Activated T-helper 1 cell treated with anti-CD3 and anti-CD28 coated beads, Interleukin-2, amount 50 U/mL, for 16 hours (primary cell): ENCODE measurements around the gene TGFBR3.

Experiments
- DNase-seq, 2 donors: peaks; one replicate each; pipeline ENCODE4 v3.0.0-alpha.2; 2020; ENCODE audit warnings: low read depth in 1 of 2, low spot score in 1 of 2

Gene TGFBR3

DNA sequence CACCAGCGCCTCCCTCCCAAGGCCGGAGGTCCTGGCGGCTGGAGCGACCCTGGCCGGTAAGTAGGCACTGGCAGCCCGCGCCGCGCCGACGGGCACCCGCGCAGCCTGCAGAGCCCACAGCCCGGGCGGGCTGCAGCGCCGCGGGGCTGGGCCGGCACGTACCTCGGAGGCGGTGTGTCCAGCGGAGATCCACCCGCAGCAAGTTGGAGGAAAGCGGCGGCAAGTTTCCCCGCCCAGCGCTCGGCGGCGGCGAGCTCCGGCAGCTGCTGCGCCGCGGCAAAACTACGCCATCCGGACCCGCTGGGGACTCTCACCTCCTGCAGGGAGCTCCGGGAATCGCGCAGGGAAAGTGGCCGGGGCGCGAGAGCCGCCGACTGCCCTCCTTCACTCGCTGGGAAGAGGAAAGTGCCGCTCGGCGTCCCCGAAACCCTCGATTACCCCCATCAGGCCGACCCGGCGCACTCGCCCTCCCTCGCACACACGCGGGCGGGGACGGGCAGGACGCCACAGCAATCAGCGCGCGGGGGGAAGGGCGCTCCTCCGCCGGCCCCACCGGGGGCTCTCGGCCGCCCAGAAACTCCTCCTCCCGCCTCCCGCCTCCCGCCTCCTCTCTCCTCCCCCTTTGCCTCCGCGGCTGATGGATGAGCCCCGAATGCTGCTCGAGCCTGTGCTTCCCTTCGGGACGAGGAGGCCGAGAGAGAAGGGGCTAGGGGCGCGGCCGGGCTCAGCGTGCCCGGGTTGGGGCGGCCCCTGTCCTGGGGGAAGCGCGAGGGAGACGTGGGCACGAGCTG is at the start of gene TGFBR3:
Gene TGFBR3, minus strand, starts transcription at position 436 of the 791 bp plus-strand sequence. CDS start 24,620 bp downstream, outside the sequence.
- DNase-seq = peak; percentile 42 to 59

DNA sequence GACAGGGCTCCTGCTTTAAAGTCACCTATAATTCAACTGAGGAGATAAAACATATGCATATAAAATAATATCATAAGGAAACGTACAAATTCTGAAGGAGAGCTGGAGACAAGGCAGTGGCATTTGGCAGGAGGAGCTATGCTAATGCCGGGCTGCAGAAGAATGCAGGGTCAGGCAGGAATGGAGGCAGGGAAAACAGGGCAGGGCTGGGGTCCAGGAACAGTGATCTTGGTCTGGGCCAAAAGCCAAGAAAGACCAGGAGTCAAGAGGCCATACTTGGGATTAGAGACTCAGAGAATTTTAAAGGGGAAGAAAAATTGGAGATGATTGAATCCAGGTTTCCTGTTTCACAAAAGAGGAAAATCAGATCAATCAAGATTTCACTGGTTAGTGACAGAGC is 43.3 kb upstream of the TGFBR3 start:
- no peak for DNase-seq

DNA sequence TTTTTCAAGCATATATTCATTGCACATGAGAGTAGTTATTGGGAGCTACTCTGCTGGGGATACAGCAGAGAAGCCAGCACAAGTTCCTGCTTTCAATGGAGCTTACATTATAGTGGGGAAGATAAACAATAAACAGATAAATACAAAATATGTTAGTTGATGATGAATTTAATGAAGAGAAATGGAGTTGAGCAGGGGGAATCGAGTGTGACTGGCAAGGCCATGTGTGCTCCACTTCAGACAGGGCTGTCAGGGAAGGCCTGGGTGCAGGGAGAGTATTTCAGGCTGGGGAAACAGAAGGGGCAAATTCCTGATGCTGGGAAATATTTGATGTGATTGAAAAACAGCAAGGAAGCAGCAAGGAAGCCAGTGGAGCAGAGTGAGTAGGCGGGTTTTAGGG is 42.1 kb upstream of the TGFBR3 start:
- no peak for DNase-seq

GRCh38 chr1:91925644-91926435 is 39.9 kb upstream of the TGFBR3 start:
- no peak for DNase-seq

GRCh38 chr1:91924146-91924545 is 38.2 kb upstream of the TGFBR3 start:
- no peak for DNase-seq

- DNase-seq = no peak
Measured at GRCh38 chr1:91919962-91920361, 34.0 kb upstream of the TGFBR3 start.

- DNase-seq = no peak
Measured at GRCh38 chr1:91916811-91917460, 31.0 kb upstream of the TGFBR3 start.

GRCh38 chr1:91916046-91916445 is 30.1 kb upstream of the TGFBR3 start:
- no peak for DNase-seq

GRCh38 chr1:91913018-91913417 is 27.1 kb upstream of the TGFBR3 start:
- DNase-seq = no peak

- DNase-seq = no peak
Measured at GRCh38 chr1:91912266-91912665, 26.3 kb upstream of the TGFBR3 start.

DNA sequence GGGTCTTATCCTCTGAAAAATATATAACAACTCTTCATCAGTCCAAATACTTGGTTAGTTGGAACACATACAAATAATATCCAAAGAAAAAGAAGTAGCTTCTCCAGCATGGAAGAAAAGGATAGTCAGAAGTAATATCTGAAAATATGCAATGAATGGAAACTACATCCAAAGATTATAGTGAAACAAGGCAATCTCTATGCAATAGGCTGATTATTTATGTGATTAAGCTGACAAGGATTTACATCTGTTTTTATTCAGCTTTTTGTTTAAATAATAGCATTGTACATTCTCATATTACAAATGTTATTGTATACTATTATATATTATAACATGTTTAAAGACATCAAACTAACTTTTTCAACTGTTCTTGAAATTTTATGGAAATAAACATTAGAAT is 15.3 kb upstream of the TGFBR3 start:
- no peak for DNase-seq

GRCh38 chr1:91900562-91900961 is 14.6 kb upstream of the TGFBR3 start:
- DNase-seq = no peak

- no peak for DNase-seq
Measured at GRCh38 chr1:91897016-91897415, 11.1 kb upstream of the TGFBR3 start.

DNA sequence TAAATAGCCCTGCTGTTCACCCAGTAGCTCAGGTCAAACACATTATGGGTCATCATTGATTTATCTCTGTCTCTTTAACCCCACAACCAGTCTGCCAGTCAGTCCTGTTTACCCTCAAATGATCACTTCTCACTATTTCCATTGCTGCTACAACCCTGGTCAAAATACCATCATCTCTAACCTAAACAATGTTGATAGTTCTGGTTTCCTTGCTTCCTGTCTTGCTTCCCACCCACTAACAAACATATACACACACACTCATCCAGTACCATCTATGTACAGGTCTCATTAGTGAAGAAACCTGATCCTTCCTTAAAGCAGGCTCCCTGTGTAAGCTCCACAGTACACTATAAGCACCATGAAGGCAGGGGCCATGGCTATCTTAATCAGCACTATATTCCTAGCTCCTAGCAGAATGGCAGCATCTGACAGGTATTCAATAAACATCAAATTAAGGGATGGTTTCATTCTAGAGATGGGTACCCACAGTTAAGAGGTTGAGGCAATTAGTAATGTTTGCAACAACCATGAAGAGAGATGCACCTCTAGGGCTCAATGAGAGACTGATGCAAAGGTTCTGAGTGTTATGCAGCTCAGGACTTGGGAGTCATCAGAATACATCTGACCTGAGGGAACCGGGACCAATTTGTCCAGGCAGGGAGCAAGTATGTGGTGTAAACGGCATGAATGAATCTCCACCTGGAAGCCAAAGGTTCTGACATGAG is 10.0 kb upstream of the TGFBR3 start:
- no peak for DNase-seq

DNA sequence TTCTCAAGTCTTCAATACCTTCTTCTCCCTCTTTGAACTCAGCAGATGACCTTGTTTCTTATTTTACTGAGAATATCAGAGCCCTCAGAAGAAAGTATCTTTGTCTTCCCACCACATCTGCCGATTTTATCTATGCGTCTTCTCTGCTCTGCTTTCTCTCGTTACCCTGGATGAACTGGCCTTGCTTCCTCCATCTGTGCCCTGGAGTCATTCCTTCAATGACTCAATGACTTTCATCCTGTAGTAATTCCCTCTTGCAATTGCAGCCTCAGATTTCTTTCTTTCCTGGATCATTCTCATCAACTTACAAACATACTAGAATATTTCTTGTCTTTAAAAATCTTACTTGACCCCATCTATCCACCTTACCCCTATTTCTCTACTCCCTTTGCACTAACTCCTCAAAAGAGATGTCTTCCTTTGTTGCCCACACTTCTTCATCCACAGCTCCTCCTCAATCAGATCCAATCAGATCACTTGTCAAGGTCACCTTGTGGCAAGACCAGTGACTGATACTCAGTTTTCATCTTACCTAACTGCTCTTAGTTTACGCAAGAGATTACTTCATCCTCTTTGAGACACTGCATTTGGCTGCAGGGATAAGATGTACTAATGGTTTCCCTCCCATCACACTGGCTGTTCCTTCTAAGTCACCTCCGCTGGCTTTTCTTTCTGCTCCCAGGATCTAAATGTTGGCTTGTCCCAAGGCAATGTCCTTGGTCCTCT is 8.2 kb upstream of the TGFBR3 start:
- no peak for DNase-seq

DNA sequence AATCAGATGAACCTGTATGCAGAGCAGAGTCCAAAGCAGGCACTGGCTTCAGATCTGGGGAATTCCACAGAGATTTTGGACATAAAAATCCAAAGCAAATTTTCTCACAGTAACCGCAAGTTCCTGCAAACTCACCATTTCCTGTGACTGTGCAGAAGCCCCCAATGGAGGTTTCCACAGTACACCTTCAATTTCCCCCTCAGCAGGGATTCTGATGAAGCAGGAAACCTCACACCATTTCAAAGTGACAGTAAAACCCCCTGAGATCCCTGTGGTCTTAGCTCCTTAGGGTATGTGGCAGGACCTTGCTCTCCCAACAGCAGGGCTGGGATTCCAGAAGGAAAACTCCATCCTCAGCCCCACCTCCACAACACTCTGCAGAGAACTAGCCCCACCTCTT is 6.0 kb upstream of the TGFBR3 start:
- no peak for DNase-seq

- no peak for DNase-seq
Measured at GRCh38 chr1:91891454-91891853, 5.5 kb upstream of the TGFBR3 start.

- no peak for DNase-seq
Measured at GRCh38 chr1:91889717-91890459, 3.9 kb upstream of the TGFBR3 start.

DNA sequence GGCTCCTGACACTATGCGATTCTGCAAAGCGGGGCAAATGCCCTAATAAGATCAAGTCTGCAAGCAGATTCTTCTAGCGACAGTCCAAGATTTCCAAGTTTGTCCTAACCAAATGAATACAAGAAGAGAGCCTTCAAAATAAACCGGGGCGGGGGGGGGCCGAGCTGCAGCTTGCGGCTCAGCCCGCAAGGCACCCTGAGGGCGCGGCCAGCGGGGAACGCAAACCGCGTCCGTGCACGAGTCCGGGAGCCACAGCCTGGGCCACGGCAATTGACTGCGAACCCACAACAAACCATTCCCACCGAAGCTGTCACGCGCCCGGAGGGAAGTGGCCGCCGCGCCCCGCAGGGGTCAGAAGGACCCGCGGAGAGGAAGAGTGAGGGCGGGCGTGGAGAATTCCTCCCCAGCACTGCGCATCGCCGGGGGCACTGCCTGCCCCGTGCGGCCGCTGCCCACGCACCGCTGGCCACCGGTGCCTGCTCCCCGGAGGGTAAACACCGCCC is 687 bp downstream of the TGFBR3 start:
- peak in 1 of 2 donors; percentile 10 for DNase-seq
